ENCODE data around the gene SLC4A1.

The SLC4A1 gene

DNA sequence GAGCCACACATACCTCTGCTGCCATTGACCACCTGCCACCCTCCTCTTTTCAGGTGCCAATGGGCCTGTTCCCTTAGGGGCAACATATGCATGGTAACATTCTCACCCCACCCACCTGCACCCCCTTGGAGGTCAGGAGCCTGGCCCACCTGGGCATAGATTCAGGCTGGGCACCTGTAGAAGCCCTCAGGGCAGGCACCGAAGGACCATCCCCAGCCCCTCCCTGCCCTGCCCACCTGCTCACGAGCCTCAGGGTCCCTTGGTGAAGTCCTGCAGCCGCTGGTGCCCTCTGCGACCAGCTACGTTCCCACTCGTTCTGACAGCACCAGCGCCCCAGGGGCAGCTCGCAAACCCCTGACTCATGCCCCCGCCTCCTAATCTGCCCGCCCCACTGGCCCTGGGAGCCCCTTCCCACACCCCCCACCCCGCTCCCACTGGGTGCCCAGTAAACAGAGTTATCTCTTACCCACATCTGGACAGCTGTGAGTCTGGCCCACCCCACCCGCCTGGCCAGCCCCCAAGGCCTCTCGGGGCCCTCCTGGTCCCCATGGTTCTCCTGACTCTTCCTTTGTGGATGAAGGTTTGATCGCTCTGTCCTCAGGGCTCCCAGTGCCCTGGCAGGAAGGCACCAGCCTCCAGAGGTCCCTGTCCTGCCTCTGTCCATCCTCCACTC is at the start of gene SLC4A1:
Gene SLC4A1, minus strand, starts transcription at position 318 of the 673 bp plus-strand sequence. CDS start 5,269 bp downstream, outside the sequence.
- DNase-seq, result no peak

DNA sequence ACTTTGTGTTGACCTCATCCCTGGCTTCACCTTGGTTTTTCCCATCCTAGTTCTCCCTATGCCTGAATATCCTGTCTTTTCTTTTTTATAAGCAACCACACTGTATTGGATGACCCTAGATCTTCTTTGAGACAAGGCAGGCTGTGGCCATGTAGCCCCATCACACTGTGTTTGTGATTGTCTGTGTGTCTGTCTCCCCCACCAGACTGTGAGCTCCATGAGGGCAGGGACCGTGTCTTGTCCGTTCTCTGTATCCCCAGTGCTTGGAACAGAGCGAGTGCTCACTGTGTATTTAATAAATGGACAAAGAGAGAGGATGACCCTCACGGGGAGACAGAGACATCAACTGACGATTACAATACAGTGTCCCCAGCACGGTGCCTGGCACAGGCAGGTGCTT is 49.6 kb upstream of the SLC4A1 start:
- no peak for DNase-seq

DNA sequence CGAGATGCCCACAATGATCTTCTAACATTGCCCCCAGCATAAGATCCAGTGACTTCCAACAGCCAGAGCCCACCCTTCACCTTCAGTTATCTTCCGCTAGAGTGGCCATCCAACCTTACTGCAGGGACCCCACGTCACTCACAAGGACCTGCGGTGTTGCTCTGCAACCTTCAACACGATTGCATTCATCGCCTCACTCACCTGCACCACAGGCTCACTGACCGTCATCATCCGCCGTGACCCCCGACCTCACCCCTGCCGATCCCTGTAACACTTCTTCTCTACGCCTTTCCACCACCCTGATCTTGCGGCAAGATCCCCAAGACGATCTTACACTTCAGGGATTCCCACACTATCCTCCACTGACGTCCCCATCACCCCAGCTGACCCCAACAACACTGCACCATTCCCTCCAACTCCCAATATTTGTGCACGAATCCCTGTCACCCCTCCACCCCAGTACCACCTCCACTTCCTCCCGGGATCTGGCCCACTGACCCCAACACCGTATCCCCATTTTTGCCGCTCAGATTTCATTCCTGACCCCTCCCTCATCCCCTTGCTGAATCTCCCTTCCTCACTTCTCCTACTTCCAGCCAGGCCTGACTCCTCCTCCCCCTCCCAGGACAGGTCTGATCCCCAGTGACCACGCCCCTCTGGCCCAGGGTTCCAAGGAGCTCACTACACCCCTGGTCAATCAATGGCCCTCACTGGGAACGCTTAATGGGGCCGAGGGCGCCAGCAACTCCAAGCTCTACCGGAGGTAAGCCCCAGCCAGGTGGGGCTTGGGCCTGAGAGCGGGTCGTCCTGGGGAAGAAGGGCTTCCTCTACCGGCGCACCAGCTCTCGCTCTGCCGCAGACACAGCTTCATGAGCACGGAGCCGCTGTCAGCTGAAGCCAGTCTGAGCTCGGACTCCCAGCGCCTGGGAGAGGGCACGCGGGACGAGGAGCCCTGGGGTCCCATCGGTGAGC is 48.1 kb upstream of the SLC4A1 start:
- no peak for DNase-seq

DNA sequence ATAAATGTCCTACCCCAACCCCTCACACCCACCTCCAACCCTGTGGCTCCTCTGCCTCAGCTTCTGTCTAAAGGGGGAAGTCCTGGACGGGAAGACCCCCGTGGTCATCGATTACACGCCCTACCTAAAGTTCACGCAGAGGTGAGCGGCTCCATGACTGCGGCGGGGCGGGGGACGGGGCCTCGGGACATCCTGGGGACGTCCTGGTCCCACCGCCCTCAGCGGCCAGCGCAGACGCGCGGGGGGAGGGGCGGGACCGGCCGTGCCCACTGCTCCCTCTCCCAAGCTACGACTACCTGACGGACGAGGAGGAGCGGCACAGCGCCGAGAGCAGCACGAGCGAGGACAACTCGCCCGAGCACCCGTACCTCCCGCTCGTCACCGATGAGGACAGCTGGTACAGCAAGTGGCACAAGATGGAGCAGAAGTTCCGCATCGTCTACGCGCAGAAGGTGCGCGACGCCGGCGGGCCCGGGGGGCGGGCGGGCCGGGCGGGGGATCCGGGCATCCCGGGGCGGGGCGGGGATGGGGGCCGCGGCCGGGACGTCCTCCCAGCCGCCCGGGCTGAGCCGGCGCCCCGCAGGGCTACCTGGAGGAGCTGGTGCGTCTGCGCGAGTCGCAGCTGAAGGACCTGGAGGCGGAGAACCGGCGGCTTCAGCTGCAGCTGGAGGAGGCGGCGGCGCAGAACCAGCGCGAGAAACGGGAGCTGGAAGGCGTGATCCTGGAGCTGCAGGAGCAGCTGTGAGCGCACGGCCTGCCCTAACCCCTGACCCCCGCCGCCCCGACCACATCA is 47.1 kb upstream of the SLC4A1 start:
- no peak for DNase-seq

DNA sequence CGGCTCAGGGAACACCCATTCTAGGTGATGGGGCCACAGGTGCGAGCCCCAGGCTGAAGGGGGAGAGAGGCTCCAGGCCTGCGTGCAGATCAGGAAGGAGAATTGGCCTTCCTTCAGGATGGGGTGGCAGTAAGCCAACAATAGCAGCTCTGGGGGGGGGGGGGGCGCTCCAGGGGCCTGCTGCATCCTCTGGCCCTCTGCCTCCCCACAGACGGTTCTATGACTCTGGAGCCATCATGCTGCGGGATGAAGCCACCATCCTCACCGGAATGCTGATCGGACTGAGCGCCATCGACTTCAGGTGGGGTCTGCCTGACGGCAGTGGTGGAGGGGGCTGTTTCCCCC is 46.6 kb upstream of the SLC4A1 start:
- DNase-seq, result no peak

DNA sequence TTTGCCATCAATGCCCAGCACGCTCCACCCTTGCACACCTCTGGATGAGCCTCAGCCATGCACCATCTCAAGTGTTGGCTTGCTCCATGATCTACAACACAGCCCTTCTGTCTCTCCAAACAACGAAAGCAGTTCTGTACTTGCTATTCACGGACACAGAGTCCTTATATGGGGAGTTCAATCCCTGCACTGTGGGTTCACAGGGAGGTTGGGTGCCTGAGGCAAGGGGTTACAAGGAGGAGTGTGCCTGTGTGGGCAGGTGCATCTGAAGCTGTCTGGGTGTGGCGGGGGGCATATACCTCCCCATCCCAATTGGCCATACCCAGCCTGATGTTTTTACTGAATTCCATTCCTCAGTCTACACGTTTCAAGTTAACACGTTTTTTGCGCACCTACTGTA is 46.1 kb upstream of the SLC4A1 start:
- no peak for DNase-seq

DNA sequence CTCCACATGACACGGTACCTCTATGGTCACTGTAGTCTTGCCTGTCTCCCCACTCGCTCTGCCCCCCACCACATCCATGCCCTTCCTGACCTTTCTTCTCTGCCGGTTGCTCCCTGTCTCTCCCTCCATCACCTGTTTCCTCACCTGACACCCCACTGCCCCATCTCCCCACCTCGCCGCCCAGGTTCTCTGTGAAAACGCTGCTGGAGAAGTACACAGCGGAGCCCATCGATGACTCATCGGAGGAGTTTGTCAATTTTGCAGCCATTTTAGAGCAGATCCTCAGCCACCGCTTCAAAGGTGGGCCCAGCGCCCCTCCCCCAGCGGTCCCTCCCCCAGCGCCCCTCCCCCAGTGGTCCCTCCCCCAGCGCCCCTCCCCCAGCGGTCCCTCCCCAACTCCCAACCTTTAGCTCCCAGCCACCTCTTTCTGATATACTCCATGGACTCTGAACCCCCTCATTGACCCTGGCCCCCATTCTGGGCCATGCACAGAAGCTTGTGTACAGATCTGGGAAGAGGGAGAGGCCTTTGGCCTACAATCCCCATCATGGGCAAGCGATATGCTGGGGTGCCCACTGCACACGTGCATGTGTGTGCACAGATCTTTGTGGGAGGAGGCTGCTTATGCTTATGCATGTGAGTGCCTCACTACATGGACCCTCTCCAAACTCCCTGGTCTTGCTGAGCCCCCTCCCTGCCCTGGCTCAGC is 44.6 kb upstream of the SLC4A1 start:
- DNase-seq, result no peak

DNA sequence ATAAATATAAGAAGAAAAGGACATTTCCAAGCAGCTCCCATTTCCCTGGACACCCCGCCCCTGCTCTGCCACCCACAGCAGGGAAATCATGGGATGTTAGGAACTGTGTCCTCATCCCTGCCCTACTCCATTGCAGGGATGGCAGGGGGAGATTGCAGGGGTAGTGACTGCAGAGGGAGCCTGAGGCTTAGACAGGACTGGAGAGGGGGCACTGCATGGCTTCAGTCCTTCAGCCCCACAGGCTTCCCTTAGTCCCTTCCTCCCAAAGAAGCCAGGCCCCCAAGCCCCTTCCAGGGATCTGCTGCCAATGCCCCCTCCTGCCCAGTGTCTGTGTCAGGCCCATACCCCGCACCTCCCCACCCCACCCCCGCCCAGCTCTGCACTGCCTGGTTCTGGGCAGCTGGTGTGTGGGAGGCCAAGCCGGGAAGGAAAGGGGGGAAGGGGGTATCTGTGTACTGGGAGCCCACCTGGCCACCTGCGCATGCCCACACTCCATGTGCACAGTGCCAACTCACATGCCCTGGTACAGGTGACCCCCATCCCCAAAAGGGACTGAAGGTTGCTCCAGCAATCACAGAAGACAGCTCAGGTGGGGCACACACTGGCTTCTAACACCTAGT is 43.7 kb upstream of the SLC4A1 start:
- no peak for DNase-seq

DNA sequence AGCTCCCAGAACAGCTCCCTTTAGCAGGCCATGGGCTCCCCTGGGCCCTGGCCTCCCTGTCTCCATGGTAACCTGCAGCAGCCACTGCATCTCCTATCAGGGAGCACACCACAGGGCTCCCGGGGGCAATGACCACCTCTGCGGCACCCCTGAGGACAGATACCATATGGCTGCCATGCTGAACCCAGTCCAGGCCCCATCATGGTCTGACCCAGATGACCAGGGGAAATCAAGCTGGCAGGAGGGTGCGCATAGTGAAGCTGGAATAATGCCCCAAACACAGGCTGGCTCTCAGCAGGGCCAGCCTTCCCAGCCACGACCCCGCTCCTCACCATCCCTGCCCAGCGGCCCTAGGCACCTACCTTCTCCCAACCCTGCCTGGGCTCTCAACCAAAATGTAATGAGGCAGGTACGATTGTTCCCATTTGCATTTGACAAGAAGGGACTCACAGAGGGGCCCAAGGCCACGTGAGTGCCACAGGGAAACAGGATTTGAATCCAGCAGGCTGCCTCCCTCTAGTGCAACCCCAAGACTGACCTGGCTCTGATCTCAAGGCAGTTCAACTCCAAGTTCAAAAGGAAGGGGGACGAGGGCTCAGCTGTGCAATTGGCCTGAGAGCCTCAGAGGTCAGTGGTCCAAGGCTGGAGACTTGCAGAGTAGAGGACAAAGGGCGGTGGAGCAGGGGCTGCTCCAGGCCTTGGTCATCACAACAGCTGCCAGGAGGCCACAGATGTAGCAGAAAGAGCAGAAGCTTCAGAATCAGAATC is 42.9 kb upstream of the SLC4A1 start:
- DNase-seq, result no peak

DNA sequence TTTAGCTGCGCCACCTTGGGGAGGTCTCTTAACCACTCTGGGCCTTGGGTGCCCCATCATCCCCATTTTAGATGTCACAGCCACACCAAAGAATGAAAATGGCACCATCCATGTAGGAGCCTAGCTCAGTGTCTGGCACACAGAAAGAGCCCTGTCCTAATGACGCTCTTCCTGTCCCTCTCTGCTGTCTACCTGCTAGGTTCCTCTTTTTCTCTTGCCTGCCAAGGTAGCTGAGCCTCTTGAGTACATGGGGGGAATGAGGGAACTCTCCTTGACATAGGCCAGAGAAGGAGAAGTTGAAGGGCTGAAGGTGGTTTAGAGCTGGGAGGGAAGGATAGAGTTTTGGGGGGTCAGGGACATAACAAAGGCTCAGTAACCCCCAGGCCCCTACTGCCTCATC is 42.3 kb upstream of the SLC4A1 start:
- no peak for DNase-seq

DNA sequence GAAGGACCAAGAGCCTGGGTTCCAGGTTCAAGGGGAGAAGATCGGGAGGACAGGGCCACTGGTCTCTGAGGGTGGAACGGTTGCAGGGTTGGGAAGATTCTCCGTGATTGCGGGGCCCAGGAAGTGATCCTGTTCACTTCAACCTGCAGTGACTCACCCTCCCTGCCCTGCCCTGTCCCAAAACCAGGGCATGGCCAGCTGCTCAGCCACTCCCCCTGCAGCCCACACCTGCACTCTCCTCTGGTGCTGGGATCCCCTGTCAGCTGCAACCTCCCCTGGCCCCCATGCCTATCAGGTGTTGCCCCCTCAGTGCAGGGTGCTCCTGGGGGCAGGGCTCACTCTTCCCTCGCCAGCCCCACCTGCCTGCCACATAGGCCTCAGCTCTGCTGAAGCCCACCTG is 41.5 kb upstream of the SLC4A1 start:
- DNase-seq, result no peak

DNA sequence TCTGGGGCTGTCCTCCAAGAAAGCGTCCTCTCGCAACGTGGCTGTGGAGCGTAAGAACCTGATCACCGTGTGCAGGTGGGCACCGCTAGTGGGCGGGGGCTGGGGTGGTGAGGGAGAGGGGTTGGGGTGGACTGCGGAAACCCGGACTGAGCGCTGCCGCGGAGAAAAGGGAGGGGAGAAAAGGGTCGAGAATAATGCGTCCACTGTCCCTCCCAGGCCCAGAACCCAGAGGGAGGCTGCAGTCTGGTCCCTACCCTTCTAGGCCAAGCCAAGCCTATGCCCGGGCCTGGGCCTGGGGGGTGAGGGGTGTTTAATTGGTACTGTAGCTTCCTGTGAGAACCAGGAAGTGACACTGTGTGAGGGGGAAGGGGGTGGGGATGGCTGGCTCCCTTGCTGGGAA is 40.9 kb upstream of the SLC4A1 start:
- DNase-seq, result no peak

DNA sequence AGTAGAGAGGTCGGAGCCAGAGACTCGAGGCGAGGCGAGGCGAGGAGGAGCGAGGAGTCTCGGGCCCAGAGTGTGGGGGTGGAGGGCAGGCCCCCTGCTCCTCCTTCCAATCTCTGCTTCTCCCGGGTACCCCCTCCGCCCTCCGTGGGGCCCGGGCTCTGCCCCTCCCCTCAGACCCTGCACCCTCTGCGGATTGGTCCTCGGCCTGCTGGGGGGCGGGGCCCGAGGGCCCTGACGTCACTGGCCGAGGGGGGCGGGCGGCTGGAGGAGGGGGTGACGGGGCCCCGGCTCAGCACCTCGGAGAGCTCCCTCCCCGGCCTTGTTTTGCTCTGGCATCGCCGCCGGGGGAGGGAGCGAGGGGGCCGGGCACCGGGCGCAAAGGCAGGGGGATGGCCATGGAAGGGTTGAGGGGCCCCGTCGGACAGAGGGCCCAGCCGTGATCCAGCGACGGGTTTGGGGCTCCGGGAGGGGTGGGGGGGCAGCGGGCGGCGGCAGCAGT is 40.4 kb upstream of the SLC4A1 start, which contains the start of gene RUNDC3A:
Gene RUNDC3A, plus strand, starts transcription at position 282 of the 499 bp plus-strand sequence. CDS start 232 bp downstream, outside the sequence.
- peak; percentile 78 for DNase-seq

DNA sequence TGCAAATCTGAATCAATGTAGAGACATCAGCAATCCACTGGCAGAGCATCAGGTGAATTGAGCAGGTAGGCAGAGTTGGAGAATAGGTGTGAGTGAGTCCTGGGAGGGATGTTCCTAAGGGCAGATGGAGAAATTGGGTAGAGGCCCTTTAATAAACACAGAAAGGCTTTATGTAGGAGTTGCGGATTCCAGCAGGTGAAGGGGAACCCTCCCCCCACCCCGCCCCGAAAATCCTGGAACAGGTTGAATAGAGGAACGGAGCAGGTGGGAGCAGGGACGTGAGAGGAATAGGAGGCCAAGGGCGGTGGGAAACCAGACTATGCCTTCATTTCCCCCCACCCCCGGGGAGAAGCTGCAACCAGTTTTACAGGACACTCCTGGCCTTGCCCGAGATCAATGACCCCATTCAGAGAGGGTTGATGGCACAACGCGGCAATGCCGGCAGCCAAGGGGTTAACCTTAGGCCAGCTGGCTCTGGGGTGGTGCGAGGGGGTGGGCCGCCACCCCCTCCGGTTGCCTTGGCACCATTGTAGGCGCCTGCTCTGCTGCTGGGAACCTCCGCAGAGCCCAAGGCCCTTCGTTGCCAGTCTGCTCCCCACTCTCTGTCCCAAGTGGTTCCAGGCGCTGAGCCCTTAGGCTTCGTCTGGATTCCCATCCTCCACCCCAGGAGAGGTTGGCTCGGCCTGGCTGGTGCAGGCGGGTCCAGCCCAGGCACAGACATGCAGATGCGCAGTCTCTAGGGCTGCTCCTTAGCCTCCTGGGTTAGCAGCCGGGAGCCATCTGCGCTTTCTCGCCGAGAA is 39.7 kb upstream of the SLC4A1 start:
- no peak for DNase-seq

DNA sequence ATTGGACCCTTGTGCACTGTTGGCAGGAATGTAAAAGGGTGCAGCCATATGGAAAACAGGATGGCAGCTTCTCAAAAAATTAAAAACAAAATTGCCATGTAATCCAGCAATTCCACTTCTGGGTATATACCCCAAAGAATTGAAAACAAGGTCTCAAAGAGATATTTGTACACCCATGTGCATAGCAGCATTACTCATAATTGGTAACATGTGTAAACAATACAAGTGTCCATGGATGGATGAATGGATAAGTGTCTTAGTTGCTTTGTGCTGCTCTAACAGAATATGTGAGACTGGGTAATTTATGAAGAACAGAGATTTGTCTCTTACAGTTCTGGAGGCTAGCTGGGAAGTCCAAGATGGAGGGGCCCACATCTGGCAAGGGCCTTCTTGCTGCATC is 36.7 kb upstream of the SLC4A1 start:
- no peak for DNase-seq

DNA sequence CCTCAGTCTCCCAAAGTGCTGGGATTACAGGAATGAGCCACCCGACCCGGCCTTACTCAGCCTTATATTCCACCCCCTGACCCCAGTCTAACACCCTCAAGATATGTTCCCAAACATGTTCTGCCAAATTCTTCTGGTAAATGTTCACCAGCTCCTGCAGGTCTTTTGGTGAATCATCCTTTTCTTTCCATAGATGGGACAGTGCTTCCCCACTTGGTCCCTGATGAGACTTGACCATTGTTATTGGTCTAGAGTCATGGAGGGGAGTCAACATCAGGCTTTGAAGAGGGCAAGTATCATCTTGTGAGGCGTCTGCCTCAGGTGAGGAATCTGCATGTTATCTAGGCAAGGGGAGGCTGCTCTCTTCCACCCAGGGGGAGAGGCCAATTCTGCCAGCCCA is 30.0 kb upstream of the SLC4A1 start:
- DNase-seq, result no peak

DNA sequence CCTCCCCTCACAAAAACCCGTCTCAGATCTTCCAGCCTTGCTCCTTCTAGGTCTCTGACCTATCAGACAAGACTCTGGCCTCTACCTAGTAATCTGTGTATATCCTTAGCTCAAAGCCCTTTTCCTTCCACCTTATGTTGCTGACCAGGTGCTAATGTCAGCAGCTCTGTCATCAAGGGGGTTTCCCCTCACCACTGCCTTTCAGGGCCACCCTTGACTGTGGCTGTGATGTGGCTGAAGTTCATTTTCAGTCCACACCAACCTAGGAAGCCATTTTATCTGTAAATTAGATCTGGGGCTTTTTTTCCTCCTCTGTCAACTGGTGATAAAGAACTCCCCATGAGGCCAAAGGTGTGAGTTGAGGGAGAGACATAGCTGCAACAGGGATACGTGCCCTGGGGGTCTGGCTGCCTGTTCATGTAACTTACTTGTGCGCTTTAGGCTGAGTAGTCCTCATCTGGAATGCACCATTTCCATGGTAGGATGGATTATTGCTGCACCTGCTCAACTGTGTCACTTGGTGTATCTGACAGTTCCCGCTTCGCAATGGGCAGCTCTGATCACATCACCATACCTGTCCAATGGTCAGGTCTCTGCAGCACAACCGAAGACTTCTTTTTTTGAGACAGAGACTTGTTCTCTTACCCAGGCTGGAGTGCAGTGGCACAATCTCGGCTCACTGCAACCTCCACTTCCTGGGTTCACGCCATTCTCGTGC is 25.7 kb upstream of the SLC4A1 start:
- DNase-seq, result no peak

DNA sequence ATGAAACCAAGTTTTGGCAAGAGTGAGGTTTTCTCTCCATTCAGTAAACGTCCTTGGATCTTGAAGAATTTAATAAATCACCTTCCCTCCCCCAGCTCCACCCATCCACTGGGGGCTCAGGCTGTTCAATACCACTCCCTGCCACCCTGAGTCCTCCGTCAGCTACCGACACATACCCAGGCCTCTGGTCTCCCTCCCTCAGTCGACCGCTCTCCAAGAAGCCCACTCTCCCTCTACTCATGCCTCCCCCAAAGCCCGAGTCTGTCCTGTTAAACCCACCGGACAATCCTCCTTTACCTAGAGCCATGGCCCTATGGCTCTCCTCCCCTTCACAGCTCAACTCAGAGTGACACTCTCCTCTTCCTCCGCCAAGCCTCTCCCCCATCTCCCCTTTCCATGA is 19.7 kb upstream of the SLC4A1 start:
- no peak for DNase-seq

DNA sequence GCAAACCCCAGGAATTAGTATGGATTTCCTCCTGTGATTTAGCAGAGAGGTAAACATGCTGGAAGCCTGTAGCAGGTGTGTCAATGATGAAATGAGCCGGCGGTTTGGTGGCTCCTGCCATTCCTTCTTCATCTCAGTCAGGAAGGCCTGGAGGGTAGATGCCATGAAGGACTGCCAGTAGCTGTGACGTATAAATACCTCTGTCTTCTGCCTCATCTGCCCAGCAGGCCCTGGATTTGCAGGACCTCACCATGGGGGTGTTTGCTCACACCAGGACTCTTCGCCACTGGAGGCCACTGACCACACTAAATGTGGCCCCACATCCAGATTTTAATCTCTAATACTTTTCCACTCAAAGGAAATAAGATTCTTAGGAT is 16.1 kb upstream of the SLC4A1 start:
- no peak for DNase-seq

Measured in activated T-cell treated with anti-CD3 and anti-CD28 coated beads for 4 hours (primary cell).